Inflammatory macrophage treated with lipopolysaccharide for 4 hours (primary cell): Measurements from ENCODE around the gene TEDC1.
"Not testable (repeated sequence)": the region's sequence is repeated elsewhere in the genome, so short reads cannot be mapped to it uniquely, and the experiment has no call there.

Experiments used
- DNase-seq: peaks from one replicate; pipeline ENCODE4 v3.0.0-alpha.2; 2020

TEDC1 gene

DNA sequence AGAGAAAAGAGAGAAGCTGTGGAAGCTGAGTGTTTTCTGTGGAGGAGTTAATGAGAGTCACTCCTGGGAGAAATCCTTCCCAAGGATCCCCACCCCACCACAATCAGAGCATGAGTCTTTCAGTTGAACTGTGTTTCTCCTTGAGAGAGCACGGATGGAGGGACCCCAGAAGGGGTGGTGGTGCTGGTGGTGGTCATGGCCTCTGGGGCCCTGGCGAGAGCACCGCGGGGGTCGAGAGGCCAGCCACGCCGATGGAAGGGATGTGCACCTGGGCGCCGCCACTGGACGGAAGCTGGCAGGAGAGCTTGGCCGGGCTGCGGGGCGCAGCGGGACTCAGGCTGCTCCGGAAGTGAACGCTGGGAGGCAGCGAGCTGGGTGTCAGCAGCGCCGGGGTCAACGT is 55.4 kb downstream of the TEDC1 start:
- not testable (repeated sequence) for DNase-seq

DNA sequence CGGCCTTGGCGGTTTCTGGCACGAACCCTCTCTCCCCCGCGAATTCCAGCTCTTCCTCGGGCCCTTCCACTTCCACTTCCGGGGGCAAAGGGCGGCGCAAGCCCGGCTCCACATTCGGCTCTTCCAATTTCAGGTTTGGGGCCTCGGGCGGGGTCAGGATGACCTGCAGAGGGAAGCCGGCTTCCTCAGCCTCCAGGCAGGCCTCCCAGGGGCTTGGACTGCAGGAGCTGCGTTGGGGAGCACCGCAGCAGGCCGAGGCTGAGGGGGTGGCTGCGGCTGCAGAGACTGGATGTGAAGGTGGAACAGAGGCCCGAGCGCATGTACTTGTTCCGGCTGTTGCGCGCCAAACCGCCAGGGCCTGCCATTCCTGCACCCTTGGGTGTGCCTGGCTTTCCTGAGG is 56.0 kb downstream of the TEDC1 start:
- DNase-seq, result not testable (repeated sequence)

DNA sequence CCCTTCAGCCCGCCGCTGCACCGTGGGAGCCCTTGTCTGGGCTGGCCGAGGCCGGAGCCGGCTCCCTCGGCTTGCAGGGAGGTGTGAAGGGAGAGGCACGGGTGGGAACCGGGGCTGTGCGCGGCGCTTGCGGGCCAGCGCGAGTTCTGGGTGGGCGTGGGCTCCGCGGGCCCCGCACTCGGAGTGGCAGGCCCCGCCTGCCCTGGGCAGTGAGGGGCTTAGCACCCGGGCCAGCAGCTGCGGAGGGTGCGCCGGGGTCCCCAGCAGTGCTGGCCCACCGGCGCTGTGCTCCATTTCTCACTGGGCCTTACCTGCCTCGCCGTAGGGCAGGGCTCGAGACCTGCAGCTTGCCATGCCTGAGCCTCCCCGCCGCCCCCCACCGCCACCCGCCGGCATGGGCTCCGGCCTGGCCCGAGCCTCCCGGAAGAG is 56.7 kb downstream of the TEDC1 start:
- no peak for DNase-seq
